Epidermal melanocyte (primary cell): ENCODE measurements around the gene KIF17.

ENCODE experiments used
- DNase-seq: peaks from one replicate; pipeline ENCODE4 v3.0.0; 2011; ENCODE audit warnings: low spot score; ENCODE audit not compliant: insufficient read length

The KIF17 gene

DNA sequence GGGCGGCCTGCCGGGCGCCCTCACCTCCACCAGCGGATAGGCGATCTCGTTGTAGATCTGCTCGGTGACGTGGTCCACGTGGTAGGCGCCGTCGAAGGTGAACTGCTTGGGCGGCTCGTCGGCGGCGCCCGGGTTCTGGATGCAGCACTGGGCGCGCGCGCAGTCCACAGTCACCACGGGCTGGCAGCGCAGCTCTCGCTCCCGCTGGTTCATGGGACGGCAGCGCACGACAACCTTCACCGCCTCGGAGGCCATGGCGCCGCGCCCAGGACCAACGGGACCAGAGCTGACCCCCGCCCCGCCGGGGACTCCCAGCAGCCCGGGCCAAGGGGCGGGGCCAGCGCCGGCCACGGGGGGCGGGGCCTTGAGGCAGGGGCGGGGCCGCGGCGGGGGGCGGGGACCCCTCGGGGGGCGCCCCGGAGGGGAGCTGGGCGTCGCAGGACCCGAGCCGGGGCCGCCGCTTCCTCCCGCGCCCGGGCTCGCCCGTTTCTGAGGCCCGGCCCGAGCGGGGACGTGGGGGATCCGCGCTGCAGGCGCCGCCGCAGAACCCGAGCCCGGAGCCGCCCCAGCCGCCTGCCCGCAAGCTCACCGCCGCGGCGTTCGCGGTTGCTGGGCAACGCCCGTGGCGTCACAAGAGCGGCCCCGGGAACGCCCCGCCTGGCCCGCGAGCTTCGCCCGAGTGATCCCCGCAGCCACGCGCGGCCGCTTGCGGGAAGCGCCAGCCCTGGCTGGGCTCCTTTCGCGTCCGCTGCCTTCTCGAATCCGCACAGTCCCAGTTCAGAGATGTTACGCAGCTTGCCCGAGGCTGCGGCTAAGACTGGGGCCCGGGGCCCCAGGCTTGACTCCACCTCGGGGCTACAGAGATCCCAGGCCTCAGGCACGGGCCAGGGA lies at the start of gene KIF17:
TSS of gene KIF17 (minus strand) at position 556 of the 891 bp plus-strand sequence. CDS start at position 255, 301 bp downstream.
- DNase-seq, result peak; percentile 79

DNA sequence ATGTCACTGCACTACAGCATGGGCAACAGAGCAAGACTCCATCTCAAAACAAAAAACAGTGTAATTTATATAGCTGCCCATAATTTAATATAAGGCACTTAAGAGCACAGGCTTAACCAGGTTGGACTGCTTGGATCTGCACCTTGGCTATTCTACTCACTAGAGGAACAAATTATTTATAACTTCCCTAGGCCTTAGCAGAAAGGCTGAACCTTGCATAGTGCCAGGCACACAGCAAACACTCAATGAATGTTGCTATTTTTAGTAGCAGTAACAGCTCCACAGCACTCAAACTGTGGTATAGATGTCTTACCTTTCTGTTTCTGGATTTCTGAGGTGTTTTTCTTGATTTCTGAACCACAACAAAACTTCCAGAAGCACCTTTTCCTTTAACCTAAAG lies 49.5 kb upstream of the KIF17 start:
- no peak for DNase-seq

GRCh38 chr1:20763417-20763816 lies 45.6 kb upstream of the KIF17 start:
- DNase-seq, result no peak

- no peak for DNase-seq
These were observed 42.5 kb upstream of the KIF17 start for GRCh38 chr1:20760322-20760721.

DNA sequence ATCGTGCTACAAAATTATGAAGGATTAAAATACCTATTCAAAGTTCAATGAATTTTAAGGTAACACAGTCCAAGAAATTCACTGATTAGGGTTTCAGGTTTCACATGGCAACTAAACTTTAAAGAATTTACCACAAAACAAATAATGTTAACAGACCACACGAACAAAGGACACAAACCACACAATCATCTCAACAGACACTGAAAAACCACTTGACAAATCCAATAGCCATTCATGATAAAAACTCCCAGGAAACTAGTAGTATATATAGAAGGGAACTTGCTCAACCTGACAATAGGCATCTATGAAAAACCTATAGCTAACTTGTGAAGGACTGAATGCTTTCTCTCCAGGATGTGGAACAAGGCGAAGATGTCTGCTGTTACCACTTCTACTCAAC lies 35.8 kb upstream of the KIF17 start:
- DNase-seq, result no peak

- DNase-seq, result no peak
These were observed 33.7 kb upstream of the KIF17 start for GRCh38 chr1:20751462-20751990.

DNA sequence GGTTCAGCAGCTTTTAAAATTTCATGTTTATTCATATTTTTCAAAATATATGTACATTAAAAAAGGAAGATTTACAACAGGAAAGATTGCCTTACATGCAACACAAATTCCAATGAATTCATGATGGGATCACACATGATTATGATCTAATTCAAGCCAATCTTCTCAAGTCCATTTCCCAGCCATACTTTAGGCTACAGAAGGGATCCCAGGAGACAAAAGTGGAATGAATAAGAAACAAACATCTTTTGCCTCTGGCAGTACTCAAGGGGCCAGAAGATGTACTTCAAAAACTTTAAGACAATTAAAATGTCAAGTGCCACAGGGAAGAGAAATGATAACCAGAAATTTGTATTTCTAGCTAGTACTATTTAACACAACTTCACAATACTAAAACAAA lies 24.9 kb upstream of the KIF17 start:
- no peak for DNase-seq

- no peak for DNase-seq
These were observed 23.0 kb upstream of the KIF17 start for GRCh38 chr1:20740781-20741180.

- no peak for DNase-seq
These were observed 21.4 kb upstream of the KIF17 start for GRCh38 chr1:20739225-20739624.

DNA sequence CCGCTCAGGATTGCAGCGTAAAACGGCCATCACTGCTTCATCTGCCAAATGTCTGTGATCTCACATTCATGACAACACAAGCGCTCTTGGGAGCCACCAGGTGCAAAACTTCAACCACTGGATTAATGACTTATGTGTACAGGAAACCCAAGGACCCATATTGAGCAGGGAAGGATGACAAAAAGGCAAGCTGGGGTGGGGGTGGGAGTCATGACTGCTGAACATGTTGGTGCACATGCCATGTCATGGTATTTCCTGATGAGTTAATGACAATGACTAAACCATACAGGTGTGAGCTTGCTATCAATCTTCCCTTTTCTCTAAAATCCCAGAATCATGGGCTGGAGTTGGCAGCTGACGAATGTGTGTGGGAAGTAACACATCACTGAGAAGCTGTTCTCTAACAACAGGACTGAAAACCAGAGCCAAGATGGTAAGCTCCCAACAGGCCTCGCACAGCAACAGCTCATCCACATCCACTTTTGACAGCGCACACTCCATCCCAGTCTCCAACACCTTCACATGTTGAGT lies 17.8 kb upstream of the KIF17 start:
- no peak for DNase-seq

GRCh38 chr1:20733360-20733975 lies 15.7 kb upstream of the KIF17 start:
- DNase-seq, result no peak

DNA sequence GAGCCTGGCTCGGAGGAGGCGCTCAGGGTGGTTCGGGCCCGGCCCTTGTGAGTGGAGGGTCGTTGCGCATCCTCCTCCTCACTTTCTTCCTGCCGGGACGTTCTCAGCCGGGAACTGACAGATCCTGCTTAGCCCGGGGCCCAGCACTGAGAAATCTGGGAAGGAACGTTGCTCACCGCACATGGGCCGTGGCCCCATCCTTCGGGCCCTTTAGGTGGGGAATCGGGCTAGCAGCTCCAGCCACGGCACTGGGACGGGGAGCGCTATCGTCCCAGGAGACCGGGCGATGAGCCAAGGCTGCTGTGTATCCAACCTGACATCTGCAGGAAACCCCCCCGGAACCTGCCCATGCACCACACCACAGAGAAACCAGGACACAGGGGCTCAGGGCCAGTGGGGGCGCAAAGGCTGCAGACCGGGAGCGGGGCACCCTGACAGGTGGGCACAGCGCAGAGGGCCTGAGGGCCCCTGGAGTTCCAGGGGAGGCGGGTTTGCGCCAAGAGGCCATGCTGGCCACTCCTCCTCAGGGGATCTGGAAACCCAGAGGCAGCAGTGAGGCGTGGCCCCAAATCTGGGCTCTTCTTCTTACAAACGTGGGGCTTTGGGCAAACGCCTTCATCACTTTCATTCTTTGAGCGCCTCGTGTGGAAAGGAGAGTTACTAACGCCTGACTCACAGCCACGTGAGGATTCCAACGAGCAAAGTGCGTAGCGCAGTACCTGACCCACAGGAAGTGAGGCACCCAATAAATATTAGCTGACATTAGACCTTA lies 15.0 kb upstream of the KIF17 start, which contains the start of gene SH2D5:
TSS of gene SH2D5 (minus strand) at position 116 of the 772 bp plus-strand sequence. CDS start 4,659 bp downstream, outside the sequence.
- peak; percentile 55 for DNase-seq

DNA sequence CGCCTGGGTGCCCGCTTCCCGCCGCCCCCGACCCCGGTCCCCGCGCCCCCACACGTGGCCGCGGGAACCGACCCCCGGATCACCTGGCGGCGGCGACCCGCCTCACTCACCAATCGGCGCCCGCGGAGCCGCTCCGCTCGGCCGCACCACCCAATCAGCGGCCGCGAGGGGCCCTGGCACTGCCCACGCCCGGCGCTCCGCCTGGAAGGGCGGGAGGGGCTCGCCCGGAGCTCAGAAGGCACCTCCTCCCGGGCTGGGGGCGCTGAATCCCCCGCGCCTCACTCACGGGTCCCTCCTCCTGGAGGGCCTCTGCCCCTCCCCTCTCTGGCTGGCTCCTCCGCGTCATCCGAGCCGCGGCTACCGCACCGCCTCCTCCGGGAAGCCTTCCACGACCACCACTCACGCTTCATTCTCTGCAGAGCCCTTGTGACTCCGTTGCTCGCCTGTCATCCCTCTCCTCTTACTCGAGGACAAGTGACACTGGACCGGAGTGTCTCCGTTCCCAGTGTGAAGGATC lies 14.3 kb upstream of the KIF17 start:
- peak; percentile 68 for DNase-seq

DNA sequence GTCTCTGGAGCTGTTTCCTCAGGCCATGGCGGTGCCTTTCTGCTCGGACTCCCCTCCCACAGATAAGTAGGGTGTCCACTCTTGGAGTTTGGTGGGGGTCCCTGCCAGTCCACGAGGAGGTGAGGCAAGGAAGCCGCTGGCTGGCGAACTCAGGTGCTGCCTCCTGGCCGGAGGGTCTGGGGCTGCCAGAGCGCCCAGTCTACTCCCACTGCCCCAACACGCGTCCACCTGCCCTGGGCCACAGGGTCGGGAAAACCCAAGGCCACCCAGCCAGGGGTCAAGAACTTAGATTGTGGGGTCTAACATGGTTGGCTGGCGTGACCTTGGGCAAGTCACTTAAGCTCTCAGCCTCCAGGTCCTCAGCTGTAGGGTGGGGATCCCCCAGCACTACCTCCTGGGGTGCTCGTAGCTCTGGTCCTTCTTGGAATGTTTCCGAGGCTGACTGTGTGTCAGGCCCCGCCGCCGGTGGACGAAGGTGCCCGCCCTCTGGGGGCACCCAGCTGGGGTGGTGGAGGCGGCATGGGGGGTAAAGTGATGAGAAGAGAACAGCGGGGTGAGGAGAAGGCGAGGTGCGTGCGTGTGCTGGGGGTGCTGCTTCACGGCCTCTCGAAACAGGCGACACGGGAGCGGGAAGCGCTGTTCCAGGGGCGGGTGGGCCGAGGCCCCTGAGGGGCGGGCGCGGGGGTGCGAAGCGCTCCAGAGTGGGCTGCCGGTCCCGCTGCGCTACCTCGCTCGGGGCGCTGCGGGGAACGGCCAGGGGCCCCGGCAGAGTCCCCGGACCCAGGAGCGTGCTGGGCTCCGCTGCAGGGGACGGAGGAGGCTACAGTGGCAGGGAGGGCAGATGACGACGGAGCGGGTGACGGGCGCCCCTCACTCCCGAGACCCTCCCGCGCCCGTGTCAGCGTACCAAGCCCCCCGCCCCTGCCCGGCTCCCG lies 13.5 kb upstream of the KIF17 start:
- no peak for DNase-seq

DNA sequence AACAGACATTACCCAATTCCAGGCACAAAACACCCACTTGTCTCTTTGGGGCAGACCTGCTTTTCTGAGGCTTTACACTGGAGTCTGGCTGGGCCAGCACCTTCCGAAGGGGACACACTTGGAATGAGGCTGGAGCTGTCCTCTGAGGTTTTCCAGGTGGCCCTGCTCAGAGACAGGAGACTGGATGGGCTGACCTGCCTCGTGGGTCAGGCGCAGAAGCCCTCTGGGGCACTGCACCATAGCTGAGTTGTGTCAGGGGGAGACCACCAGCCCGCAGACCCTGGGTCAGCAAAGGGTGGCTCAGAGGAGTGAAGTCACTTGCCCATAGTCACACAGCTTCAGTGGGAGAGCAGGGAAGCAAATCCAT lies 12.9 kb upstream of the KIF17 start:
- DNase-seq, result no peak

DNA sequence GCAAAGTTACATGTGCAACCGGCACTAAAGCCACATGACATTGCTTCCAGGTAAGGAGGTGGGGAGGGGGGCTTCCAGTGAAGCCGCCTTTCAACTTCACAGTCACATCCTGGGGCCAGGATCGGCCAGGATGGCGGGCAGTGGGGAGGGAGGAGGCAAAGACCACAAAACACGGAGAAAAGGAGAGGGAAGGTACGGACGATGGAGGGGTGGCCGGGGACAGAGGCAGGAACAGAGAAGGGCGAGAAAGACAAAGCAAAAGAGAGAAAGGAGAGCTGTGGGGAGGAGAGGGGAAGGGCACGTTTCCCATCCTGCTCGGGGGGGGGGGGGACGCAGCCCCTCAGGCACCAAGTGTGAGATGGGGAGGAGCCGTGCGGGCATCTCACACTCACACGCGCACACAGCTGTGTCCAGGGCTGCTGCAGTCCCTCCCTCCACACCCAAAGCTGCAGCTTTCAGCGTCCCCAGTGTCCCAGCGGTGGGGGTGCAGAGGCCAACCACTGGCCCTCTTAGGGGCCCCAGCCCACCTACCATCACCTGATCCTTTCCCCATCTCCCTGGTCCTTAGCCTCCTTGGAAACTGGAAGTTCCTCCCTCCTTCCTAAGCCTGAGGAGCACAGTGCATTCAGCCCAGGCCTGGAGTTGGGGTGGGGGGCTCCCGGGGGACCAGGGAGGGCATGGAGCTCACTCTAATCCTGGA lies 12.3 kb upstream of the KIF17 start:
- DNase-seq, result no peak

DNA sequence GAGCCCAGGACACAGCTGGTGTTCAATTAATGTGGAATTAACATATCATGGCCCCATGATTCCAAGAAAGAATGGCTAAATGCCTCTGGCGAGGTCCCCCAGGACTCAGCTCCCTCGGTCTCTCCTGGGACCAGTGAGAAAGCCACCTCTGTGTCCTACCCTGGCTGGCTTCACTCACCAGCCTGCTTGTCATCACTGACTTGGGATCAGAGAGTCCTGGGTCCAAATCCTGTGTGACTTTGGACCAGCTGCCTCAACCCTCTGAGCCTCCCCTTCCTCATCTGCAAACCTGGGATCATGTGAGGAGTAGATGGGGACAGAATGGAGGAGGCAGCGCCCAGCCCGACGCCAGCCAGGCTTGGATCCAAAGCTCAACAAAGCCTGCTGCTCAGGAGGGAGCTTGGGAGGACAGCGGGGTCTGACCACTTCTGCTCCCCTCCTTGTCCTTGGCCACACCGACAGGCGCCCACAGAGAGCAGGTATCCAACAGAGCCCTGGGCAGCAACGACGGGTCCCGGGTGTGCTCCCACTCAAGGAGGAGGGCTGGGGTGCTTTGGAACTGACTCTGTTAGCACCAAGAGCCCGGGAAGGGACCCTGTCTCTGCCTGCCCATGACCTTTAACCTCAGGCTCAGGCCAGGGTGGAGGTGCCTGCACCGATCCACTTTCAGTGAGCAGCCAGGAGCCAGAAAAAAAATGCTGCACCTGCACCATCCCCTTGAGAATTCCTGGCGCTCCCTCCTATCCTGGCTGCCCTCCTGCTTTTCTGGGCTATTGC lies 11.5 kb upstream of the KIF17 start:
- DNase-seq, result no peak

- no peak for DNase-seq
These were observed 10.8 kb upstream of the KIF17 start for GRCh38 chr1:20728371-20729154.
